K562 (cell line): ENCODE results near the gene SPRING1. TPM values are rescaled to one million over a fixed set of nuclear protein-coding genes. Genes with fewer than 3 reads are reported as not detected.
A peak's percentile ranks its signal among the peaks of the same experiment; 100 is the strongest.

Experiments
- ATAC-seq: fragments of 200-7000 bp; cut with Tn5 transposase; 3 replicates; pipeline ENCODE4 v1.9.1; 2020; ENCODE audit warnings: moderate library complexity
- BruUV-seq: library from RNA; stranded (reverse); fragments of 400-500 nt; replicated peaks from 2 replicates; lab custom pipeline; 2021; lab: Mats Ljungman, UMichigan
- CTCF ChIA-PET: fragments of 300-600 bp; formaldehyde crosslinking; extraction: SDS; loops from one replicate; lab custom pipeline; 2021; ENCODE audit warnings: low intra/inter-chr PET ratio; lab: Yijun Ruan, JAX
- POLR2A ChIA-PET: fragments of 300-600, 350-650 bp; sonication (Branson Sonifier 250); formaldehyde crosslinking; extraction: SDS; loops from one replicate; lab custom pipeline; 2021; ENCODE audit warnings: antibody characterized with exemption, inconsistent platforms; lab: Yijun Ruan, JAX
- DNase-seq, 4 experiments: peaks; one replicate each; pipeline versions ENCODE4 v3.0.0 to v3.0.0-alpha.2; 2011 to 2018; ENCODE audit warnings: low spot score in 3 of 4, mixed read lengths in 3 of 4; ENCODE audit errors: extremely low read depth in 1 of 4
- FAIRE-seq: peaks from 2 replicates; lab custom pipeline; 2011; peaks lifted over from hg19 to GRCh38; lab: Jason Lieb, UNC
- H2AFZ ChIP-seq: 2 replicates; pipeline ENCODE4 v1.6.0; 2011; ENCODE audit warnings: low read depth, low read length, control low read depth, inconsistent platforms
- H3K27ac ChIP-seq: fragments of 200-600 bp; 3 replicates; pipeline ENCODE4 v1.8.0; 2011; ENCODE audit warnings: low read depth, mild to moderate bottlenecking, control low read depth, inconsistent platforms, low read length, moderate library complexity, mixed read lengths; ENCODE audit errors: extremely low read depth
- H3K27me3 ChIP-seq, 2 experiments: fragments of 300-600 bp in 1 of 2; 2 replicates in 1 of 2; 3 replicates in 1 of 2; pipeline versions ENCODE4 v1.6.0 to v1.8.0; 2011; ENCODE audit warnings: inconsistent platforms in 2 of 2, low read length in 2 of 2, mild to moderate bottlenecking in 1 of 2, mixed read lengths in 1 of 2, moderate library complexity in 1 of 2; ENCODE audit not compliant: control insufficient read depth in 2 of 2, insufficient read depth in 2 of 2
- H3K36me3 ChIP-seq: fragments of 300-600 bp; 3 replicates; pipeline ENCODE4 v1.8.0; 2011; ENCODE audit warnings: mild to moderate bottlenecking, low read length, inconsistent platforms; ENCODE audit not compliant: control insufficient read depth, insufficient read depth
- H3K4me1 ChIP-seq, 2 experiments: fragments of 200-600 bp in 1 of 2; replicated peaks in 1 of 2; 2 replicates in 1 of 2; 3 replicates in 1 of 2; pipeline versions ENCODE4 v1.5.1 to v1.8.0; 2011; ENCODE audit warnings: inconsistent platforms in 2 of 2, low read length in 2 of 2, mild to moderate bottlenecking in 1 of 2, mixed read lengths in 1 of 2, moderate library complexity in 1 of 2; ENCODE audit not compliant: control insufficient read depth in 2 of 2, insufficient read depth in 2 of 2
- H3K4me2 ChIP-seq: 2 replicates; pipeline ENCODE4 v1.6.1; 2011; ENCODE audit warnings: low read length, control low read depth, inconsistent platforms, mixed read lengths; ENCODE audit not compliant: insufficient read depth
- H3K4me3 ChIP-seq: fragments of 200-600 bp; sonication (generic), shearing (Covaris generic); 2 replicates; pipeline ENCODE4 v1.5.1; 2016; ENCODE audit warnings: control low read depth, inconsistent platforms
- H3K79me2 ChIP-seq: fragments of 200-600 bp; 3 replicates; pipeline ENCODE4 v1.8.0; 2011; ENCODE audit warnings: low read length, inconsistent platforms; ENCODE audit not compliant: control insufficient read depth, insufficient read depth
- H3K9ac ChIP-seq, 2 experiments: 2 replicates each; pipeline versions ENCODE4 v1.6.0 to v1.6.1; 2011; ENCODE audit warnings: low read depth in 2 of 2, low read length in 2 of 2, control low read depth in 1 of 2, inconsistent platforms in 1 of 2, mild to moderate bottlenecking in 1 of 2, mixed read lengths in 1 of 2; ENCODE audit not compliant: insufficient read depth in 1 of 2
- H3K9me1 ChIP-seq: one replicate; pipeline ENCODE4 v1.6.0; 2011; ENCODE audit warnings: inconsistent platforms, mild to moderate bottlenecking, low read length, moderate library complexity; ENCODE audit not compliant: control insufficient read depth, insufficient read depth
- H3K9me3 ChIP-seq: replicated peaks from 2 replicates; pipeline ENCODE4 v1.5.1; 2011; ENCODE audit warnings: low read depth, low read length, inconsistent platforms; ENCODE audit not compliant: control insufficient read depth, insufficient read depth
- H4K20me1 ChIP-seq: replicated peaks from 2 replicates; pipeline ENCODE4 v1.6.1; 2011; ENCODE audit warnings: low read length, inconsistent platforms, mixed read lengths; ENCODE audit not compliant: control insufficient read depth, insufficient read depth
- CBX3 ChIP-seq, 2 experiments: IDR thresholded peaks; 1 replicate in 1 of 2; 2 replicates in 1 of 2; pipeline ENCODE4 v1.6.1; 2012; ENCODE audit warnings: inconsistent platforms in 2 of 2, low read length in 2 of 2, borderline replicate concordance in 1 of 2, control low read depth in 1 of 2
- CC2D1A ChIP-seq: fragments of 450-650 bp; IDR thresholded peaks from 2 replicates; pipeline ENCODE4 v1.6.1; 2017; ENCODE audit warnings: mild to moderate bottlenecking
- CCAR2 ChIP-seq: fragments of 200-400 bp; formaldehyde crosslinking; IDR thresholded peaks from 2 replicates; pipeline ENCODE4 v1.6.1; 2017; ENCODE audit warnings: mild to moderate bottlenecking, low read depth, low read length
- CREBBP ChIP-seq: IDR thresholded peaks from one replicate; pipeline ENCODE4 v1.6.1; 2012; ENCODE audit warnings: low read depth, mild to moderate bottlenecking, control low read depth, inconsistent platforms, low read length
- FOXK2 ChIP-seq, 2 experiments: fragments of 450-650 bp; IDR thresholded peaks in 1 of 2; conservative IDR thresholded peaks in 1 of 2; 2 replicates each; pipeline ENCODE4 v1.6.1; 2016; ENCODE audit warnings: low read depth in 2 of 2, mild to moderate bottlenecking in 1 of 2
- GATA2 ChIP-seq: sonication (generic); formaldehyde crosslinking; IDR thresholded peaks from 2 replicates; pipeline ENCODE4 v1.4.0; 2020; ENCODE audit warnings: mild to moderate bottlenecking, missing genetic modification reagents
- LEF1 ChIP-seq: fragments of 450-650 bp; IDR thresholded peaks from 2 replicates; pipeline ENCODE4 v1.6.1; 2016; ENCODE audit warnings: mild to moderate bottlenecking
- PTBP1 ChIP-seq: fragments of 200-400 bp; formaldehyde crosslinking; IDR thresholded peaks from 2 replicates; pipeline ENCODE4 v1.6.1; 2017; ENCODE audit warnings: low read depth, low read length
- SPI1 ChIP-seq: IDR thresholded peaks from 2 replicates; pipeline ENCODE4 v1.6.1; 2011; ENCODE audit warnings: low read depth, low read length, control low read depth, borderline replicate concordance
- ZNF165 ChIP-seq: fragments of 250-450 bp; sonication (Bioruptor Pico); IDR thresholded peaks from 2 replicates; pipeline ENCODE4 v1.4.0; 2020; ENCODE audit warnings: borderline replicate concordance
- ZNF212 ChIP-seq: fragments of 450-650 bp; formaldehyde crosslinking; IDR thresholded peaks from 2 replicates; pipeline ENCODE4 v1.4.0; 2020; ENCODE audit warnings: mild to moderate bottlenecking
- WGBS: fragments of 100-300 bp; shearing (Covaris generic); methylation state at CpG from one replicate; pipeline ENCODE4 v1.1.6; 2016; ENCODE audit warnings: low coverage, mixed read lengths; ENCODE audit not compliant: insufficient coverage; ENCODE audit errors: missing lambda C conversion rate; 5-methylcytosine and 5-hydroxymethylcytosine counted together
- in situ Hi-C: fragments of 300-500 bp; cut with MboI; formaldehyde crosslinking; loops from 4 replicates; pipeline ENCODE4 v1.15.0; 2018; ENCODE audit warnings: inconsistent platforms, mixed read lengths
- intact Hi-C: fragments of 100-400 bp; cut with micrococcal nuclease; formaldehyde crosslinking; loops from 2 replicates; pipeline ENCODE4 v1.14.2; 2022
- polyA plus RNA-seq, 8 experiments: library from polyadenylated mRNA; depleted of rRNA in 4 of 8; stranded (reverse) in 5 of 8; unstranded in 3 of 8; fragments of >200 nt; fragmentation: Nextera tagmentation in 2 of 8; fragmentation: Illumina TruSeq in 1 of 8; extraction: Ambion mirVana in 2 of 8; extraction: Trizol in 1 of 8; gene quantifications; 2 replicates each; pipeline versions ENCODE4 v1.2.1 to v1.2.3, GENCODE V29; 2011 to 2014; ENCODE audit warnings: inconsistent platforms in 1 of 8, missing spikeins in 1 of 8
- total RNA-seq, 7 experiments: library from RNA; depleted of rRNA in 6 of 7; stranded (reverse); fragments of >200 nt in 6 of 7; fragmentation: Illumina TruSeq in 2 of 7; extraction: Trizol in 2 of 7; gene quantifications; 2 replicates each; pipeline versions ENCODE4 v1.2.1 to v1.2.3, GENCODE V29; 2011 to 2021; ENCODE audit warnings: low replicate concordance in 1 of 7
- TF ChIP-seq, protein P1 (sequence below): sonication (generic); formaldehyde crosslinking; IDR thresholded peaks from 2 replicates; pipeline ENCODE4 v1.8.0; 2022; ENCODE audit warnings: mild to moderate bottlenecking, missing genetic modification reagents
- TF ChIP-seq, protein P2 (sequence below): fragments of 250-450 bp; sonication (Bioruptor Pico); IDR thresholded peaks from 2 replicates; pipeline ENCODE4 v1.5.0; 2021
- TF ChIP-seq, protein P3 (sequence below): fragments of 200-400 bp; formaldehyde crosslinking; IDR thresholded peaks from 2 replicates; pipeline ENCODE4 v1.6.1; 2017; ENCODE audit warnings: mild to moderate bottlenecking, low read depth, low read length, moderate library complexity
- TF ChIP-seq, protein P4 (sequence below): fragments of 450-650 bp; IDR thresholded peaks from 2 replicates; pipeline ENCODE4 v1.6.1; 2016; ENCODE audit warnings: antibody characterized with exemption

SPRING1 gene
- total and polyA plus RNA-seq, 9 of the 15 experiments (the other 6 are each of a cell fraction or from before 2014, with no cell fraction given) = 1.1 to 20.0 (median 8.0) TPM

DNA sequence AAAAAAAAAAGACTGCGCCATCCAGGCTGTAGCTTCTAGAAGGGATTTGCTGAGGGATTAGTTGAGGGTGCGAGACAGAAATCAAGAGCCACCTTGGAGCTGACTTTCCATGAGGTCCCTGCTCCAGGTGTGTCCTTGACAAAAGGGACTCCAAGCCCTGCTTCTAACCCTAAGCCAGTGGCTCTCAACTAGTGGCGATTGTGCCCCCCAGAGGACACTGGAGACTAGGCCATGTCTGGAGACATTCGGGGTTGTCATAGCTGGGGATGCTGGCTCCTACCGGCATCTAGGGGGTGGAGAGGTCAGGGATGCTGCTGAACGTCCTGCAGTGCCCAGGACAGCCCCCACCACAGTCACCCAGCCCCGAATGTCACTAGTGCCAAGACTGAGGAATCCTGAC, 40.6 kb downstream of the SPRING1 start:
- H3K4me2 ChIP-seq = no peak overlapping the region
- in situ Hi-C loops = loop anchor here (25.0 kb wide), 1 partner anchor 710 kb away; no protein-coding TSS in a partner anchor
- peaks cover 4% of the 10 kb centered on the region; the same call in 1 of the 2 replicates for H4K20me1 ChIP-seq
- peaks cover 35 to 44% of the 10 kb centered on the region in 2 experiments for H3K27me3 ChIP-seq
- peaks cover 0 to 7% of the 10 kb centered on the region in 2 experiments; a peak in 1 of 5 replicates for H3K4me1 ChIP-seq
- 7% methylated on average over 4 of the region's 7 CpGs for WGBS
- no peaks in the 10 kb centered on the region for H3K36me3 ChIP-seq
- ATAC-seq = peak; percentile 97
- no peaks in the 10 kb centered on the region for H3K9me1 ChIP-seq
- ChIA-PET CTCF (interaction anchor here (0.6 to 1.2 kb wide), 4 partner anchors 23 to 699 kb away, joined by 3 to 6 read pairs (median 4); no protein-coding TSS in a partner anchor), POLR2A (interaction anchor here (0.5 to 1.1 kb wide), 4 partner anchors 12 to 670 kb away, joined by 3 read pairs; no protein-coding TSS in a partner anchor)
- peak; percentile 75 for FAIRE-seq
- DNase-seq = peak; percentile 48 to 73 (median 60)
- intact Hi-C loops = loop anchor here (5.0 kb wide), 1 partner anchor 750 kb away; no protein-coding TSS in a partner anchor
- H3K27ac ChIP-seq = no peak overlapping the region
- no TSS peak for BruUV-seq
- no peaks in the 10 kb centered on the region for H3K9me3 ChIP-seq
- H3K79me2 ChIP-seq = no peaks in the 10 kb centered on the region
- no peak overlapping the region for H3K4me3 ChIP-seq
- no peak overlapping the region for H2AFZ ChIP-seq
- no peak overlapping the region for H3K9ac ChIP-seq
- TF ChIP-seq, protein P1, sequence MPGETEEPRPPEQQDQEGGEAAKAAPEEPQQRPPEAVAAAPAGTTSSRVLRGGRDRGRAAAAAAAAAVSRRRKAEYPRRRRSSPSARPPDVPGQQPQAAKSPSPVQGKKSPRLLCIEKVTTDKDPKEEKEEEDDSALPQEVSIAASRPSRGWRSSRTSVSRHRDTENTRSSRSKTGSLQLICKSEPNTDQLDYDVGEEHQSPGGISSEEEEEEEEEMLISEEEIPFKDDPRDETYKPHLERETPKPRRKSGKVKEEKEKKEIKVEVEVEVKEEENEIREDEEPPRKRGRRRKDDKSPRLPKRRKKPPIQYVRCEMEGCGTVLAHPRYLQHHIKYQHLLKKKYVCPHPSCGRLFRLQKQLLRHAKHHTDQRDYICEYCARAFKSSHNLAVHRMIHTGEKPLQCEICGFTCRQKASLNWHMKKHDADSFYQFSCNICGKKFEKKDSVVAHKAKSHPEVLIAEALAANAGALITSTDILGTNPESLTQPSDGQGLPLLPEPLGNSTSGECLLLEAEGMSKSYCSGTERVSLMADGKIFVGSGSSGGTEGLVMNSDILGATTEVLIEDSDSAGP = no peak
- TF ChIP-seq CBX3 (IDR thresholded peaks at IDR 0.05; ENCODE audit: borderline replicate concordance in 1 of 2, low read length in 2 of 2) = no peak
- TF ChIP-seq GATA2 (CRISPR knock-in tag) = no peak
- no peak for TF ChIP-seq CCAR2
- TF ChIP-seq ZNF165 (CRISPR knock-in tag) = no peak
- no peak for TF ChIP-seq SPI1
- TF ChIP-seq, protein P2, sequence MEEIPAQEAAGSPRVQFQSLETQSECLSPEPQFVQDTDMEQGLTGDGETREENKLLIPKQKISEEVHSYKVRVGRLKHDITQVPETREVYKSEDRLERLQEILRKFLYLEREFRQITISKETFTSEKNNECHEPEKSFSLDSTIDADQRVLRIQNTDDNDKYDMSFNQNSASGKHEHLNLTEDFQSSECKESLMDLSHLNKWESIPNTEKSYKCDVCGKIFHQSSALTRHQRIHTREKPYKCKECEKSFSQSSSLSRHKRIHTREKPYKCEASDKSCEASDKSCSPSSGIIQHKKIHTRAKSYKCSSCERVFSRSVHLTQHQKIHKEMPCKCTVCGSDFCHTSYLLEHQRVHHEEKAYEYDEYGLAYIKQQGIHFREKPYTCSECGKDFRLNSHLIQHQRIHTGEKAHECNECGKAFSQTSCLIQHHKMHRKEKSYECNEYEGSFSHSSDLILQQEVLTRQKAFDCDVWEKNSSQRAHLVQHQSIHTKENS (CRISPR knock-in tag) = no peak
- TF ChIP-seq FOXK2 (conservative IDR thresholded peaks at IDR 0.05 in 1 of 2, IDR thresholded peaks at IDR 0.05 in 1 of 2; ENCODE audit: low read depth in 2 of 2) = no peak
- no peak for TF ChIP-seq CC2D1A
- TF ChIP-seq, protein P3, sequence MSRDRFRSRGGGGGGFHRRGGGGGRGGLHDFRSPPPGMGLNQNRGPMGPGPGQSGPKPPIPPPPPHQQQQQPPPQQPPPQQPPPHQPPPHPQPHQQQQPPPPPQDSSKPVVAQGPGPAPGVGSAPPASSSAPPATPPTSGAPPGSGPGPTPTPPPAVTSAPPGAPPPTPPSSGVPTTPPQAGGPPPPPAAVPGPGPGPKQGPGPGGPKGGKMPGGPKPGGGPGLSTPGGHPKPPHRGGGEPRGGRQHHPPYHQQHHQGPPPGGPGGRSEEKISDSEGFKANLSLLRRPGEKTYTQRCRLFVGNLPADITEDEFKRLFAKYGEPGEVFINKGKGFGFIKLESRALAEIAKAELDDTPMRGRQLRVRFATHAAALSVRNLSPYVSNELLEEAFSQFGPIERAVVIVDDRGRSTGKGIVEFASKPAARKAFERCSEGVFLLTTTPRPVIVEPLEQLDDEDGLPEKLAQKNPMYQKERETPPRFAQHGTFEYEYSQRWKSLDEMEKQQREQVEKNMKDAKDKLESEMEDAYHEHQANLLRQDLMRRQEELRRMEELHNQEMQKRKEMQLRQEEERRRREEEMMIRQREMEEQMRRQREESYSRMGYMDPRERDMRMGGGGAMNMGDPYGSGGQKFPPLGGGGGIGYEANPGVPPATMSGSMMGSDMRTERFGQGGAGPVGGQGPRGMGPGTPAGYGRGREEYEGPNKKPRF = no peak
- no peak for TF ChIP-seq CREBBP
- no peak for TF ChIP-seq LEF1
- TF ChIP-seq, protein P4, sequence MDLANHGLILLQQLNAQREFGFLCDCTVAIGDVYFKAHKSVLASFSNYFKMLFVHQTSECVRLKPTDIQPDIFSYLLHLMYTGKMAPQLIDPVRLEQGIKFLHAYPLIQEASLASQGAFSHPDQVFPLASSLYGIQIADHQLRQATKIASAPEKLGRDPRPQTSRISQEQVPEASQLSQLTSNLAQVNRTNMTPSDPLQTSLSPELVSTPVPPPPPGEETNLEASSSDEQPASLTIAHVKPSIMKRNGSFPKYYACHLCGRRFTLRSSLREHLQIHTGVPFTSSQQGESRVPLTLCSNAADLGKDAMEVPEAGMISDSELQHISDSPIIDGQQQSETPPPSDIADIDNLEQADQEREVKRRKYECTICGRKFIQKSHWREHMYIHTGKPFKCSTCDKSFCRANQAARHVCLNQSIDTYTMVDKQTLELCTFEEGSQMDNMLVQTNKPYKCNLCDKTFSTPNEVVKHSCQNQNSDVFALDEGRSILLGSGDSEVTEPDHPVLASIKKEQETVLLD = no peak
- TF ChIP-seq PTBP1 = no peak
- no peak for TF ChIP-seq ZNF212
